GM19452 (cell line): Measurements from ENCODE around the gene MMUT.
A peak's percentile ranks its signal among the peaks of the same experiment; 100 is the strongest.
"Not testable (repeated sequence)": the region's sequence is repeated elsewhere in the genome, so short reads cannot be mapped to it uniquely, and the experiment has no call there.

ENCODE experiments used
- ATAC-seq: cut with Tn5 transposase; IDR thresholded peaks from one replicate; pipeline ENCODE4 v1.9.1; 2021; ENCODE audit not compliant: unreplicated experiment

Gene MMUT

GRCh38 chr6:49430187-49430586, 32.9 kb downstream of the MMUT start:
- no peak for ATAC-seq

GRCh38 chr6:49423817-49424216, 39.2 kb downstream of the MMUT start:
- no peak for ATAC-seq

- ATAC-seq: no peak
These were observed 46.9 kb downstream of the MMUT start for GRCh38 chr6:49416195-49416594.

GRCh38 chr6:49415358-49415757, 47.7 kb downstream of the MMUT start:
- ATAC-seq: no peak

- no peak for ATAC-seq
These were observed 52.5 kb downstream of the MMUT start for GRCh38 chr6:49410564-49410963.

GRCh38 chr6:49409951-49410542, 53.0 kb downstream of the MMUT start:
- peak; percentile 81 for ATAC-seq

GRCh38 chr6:49406250-49406970, 56.6 kb downstream of the MMUT start:
- no peak for ATAC-seq

GRCh38 chr6:49401063-49401462, 62.0 kb downstream of the MMUT start:
- no peak for ATAC-seq

GRCh38 chr6:49386667-49387508, 76.2 kb downstream of the MMUT start:
- not testable (repeated sequence) for ATAC-seq

- ATAC-seq: no peak
These were observed 78.1 kb downstream of the MMUT start for GRCh38 chr6:49384904-49385303.
